PC-3 (cell line): ENCODE measurements around the gene AGBL1.
A peak's percentile ranks its signal among the peaks of the same experiment; 100 is the strongest.

Experiments used
- EZH2 ChIP-seq: fragments of 300-600 bp; sonication (generic); IDR thresholded peaks from one replicate; pipeline ENCODE4 v1.6.1; 2017; ENCODE audit warnings: antibody characterized with exemption, mild to moderate bottlenecking, low read length; ENCODE audit not compliant: unreplicated experiment
- EZH2phosphoT487 ChIP-seq: fragments of 300-600 bp; sonication (generic); IDR thresholded peaks from 2 replicates; pipeline ENCODE4 v1.6.1; 2018; ENCODE audit warnings: mild to moderate bottlenecking, antibody characterized with exemption, low read length, borderline replicate concordance
- TF ChIP-seq, protein P1 (sequence below): fragments of 300-600 bp; sonication (generic); conservative IDR thresholded peaks from 2 replicates; pipeline ENCODE4 v1.5.1; 2017; ENCODE audit warnings: antibody characterized with exemption, low read depth, mild to moderate bottlenecking, low read length

- no peak for TF ChIP-seq EZH2
- TF ChIP-seq, protein P1, sequence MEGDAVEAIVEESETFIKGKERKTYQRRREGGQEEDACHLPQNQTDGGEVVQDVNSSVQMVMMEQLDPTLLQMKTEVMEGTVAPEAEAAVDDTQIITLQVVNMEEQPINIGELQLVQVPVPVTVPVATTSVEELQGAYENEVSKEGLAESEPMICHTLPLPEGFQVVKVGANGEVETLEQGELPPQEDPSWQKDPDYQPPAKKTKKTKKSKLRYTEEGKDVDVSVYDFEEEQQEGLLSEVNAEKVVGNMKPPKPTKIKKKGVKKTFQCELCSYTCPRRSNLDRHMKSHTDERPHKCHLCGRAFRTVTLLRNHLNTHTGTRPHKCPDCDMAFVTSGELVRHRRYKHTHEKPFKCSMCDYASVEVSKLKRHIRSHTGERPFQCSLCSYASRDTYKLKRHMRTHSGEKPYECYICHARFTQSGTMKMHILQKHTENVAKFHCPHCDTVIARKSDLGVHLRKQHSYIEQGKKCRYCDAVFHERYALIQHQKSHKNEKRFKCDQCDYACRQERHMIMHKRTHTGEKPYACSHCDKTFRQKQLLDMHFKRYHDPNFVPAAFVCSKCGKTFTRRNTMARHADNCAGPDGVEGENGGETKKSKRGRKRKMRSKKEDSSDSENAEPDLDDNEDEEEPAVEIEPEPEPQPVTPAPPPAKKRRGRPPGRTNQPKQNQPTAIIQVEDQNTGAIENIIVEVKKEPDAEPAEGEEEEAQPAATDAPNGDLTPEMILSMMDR = peak; percentile 42; the same call in 1 of the 2 replicates
- TF ChIP-seq EZH2phosphoT487 = no peak
Observed at GRCh38 chr15:86139828-86140227, 60.2 kb downstream of the AGBL1 start.
